Epithelial cell of proximal tubule (primary cell): ENCODE results near the gene ABL2. TPM values are rescaled to one million over a fixed set of nuclear protein-coding genes. Genes with fewer than 3 reads are reported as not detected.
A peak's percentile ranks its signal among the peaks of the same experiment; 100 is the strongest.
"Not testable (repeated sequence)": the region's sequence is repeated elsewhere in the genome, so short reads cannot be mapped to it uniquely, and the experiment has no call there.

ENCODE experiments used
- DNase-seq: peaks from one replicate; pipeline ENCODE4 v3.0.0-alpha.2; 2011; ENCODE audit warnings: low read depth
- H3K4me3 ChIP-seq: 2 replicates; pipeline ENCODE4 v1.5.1; 2011; ENCODE audit warnings: low read depth, mild to moderate bottlenecking, low read length
- CTCF ChIP-seq: conservative IDR thresholded peaks from 2 replicates; pipeline ENCODE4 v1.5.1; 2012; ENCODE audit warnings: low read depth, mild to moderate bottlenecking, low read length
- total RNA-seq: library from RNA; depleted of rRNA; stranded (reverse); fragments of >200 nt; gene quantifications from 2 replicates; pipeline ENCODE4 v1.2.3, GENCODE V29; 2015

Gene ABL2
- total RNA-seq, 1 donor from 2014 or later, result 12.2 TPM

GRCh38 chr1:179146476-179146875 is 83.0 kb downstream of the ABL2 start:
- no peak for DNase-seq
- no peak for TF ChIP-seq CTCF
- no peak overlapping the region for H3K4me3 ChIP-seq

- no peak for TF ChIP-seq CTCF
- no peak for DNase-seq
- no peak overlapping the region for H3K4me3 ChIP-seq
Measured at GRCh38 chr1:179145521-179145920, 84.0 kb downstream of the ABL2 start.

- no peak for TF ChIP-seq CTCF
- H3K4me3 ChIP-seq, result no peak overlapping the region
- DNase-seq, result no peak
Measured at GRCh38 chr1:179144626-179145025, 84.9 kb downstream of the ABL2 start.

- no peak for TF ChIP-seq CTCF
- peak; percentile 90 for DNase-seq
- H3K4me3 ChIP-seq, result peak overlapping the region; percentile 74
Measured at GRCh38 chr1:179143322-179143721, 86.2 kb downstream of the ABL2 start.

GRCh38 chr1:179142889-179143299 is 86.6 kb downstream of the ABL2 start:
- TF ChIP-seq CTCF, result no peak
- H3K4me3 ChIP-seq, result peak overlapping the region; percentile 74
- peak; percentile 97 for DNase-seq

- H3K4me3 ChIP-seq, result peak overlapping the region; percentile 74
- TF ChIP-seq CTCF, result no peak
- no peak for DNase-seq
Measured at GRCh38 chr1:179141592-179142251, 87.8 kb downstream of the ABL2 start.

- not testable (repeated sequence) for DNase-seq, H3K4me3 ChIP-seq
Measured at GRCh38 chr1:179138755-179139154, 90.7 kb downstream of the ABL2 start.
